Urinary bladder (tissue), 4 donors: ENCODE results near the gene PABPN1L. TPM values are rescaled to one million over a fixed set of nuclear protein-coding genes. Genes with fewer than 3 reads are reported as not detected.

Experiments used
- DNase-seq: peaks from one replicate; pipeline ENCODE4 v3.0.0-alpha.2; 2015; ENCODE audit errors: extremely low spot score
- H3K27ac ChIP-seq: one replicate; pipeline ENCODE4 v1.5.1; 2013; ENCODE audit warnings: low read depth, mild to moderate bottlenecking, moderate library complexity
- H3K36me3 ChIP-seq: one replicate; pipeline ENCODE4 v1.6.1; 2013; ENCODE audit warnings: mild to moderate bottlenecking, moderate library complexity; ENCODE audit not compliant: insufficient read depth
- H3K4me1 ChIP-seq: one replicate; pipeline ENCODE4 v1.6.1; 2013; ENCODE audit warnings: mild to moderate bottlenecking, moderate library complexity; ENCODE audit not compliant: insufficient read depth
- H3K4me3 ChIP-seq: one replicate; pipeline ENCODE4 v1.5.1; 2013; ENCODE audit warnings: low read depth, low read length
- WGBS: extraction: QIAGEN DNeasy Blood & Tissue Kit; methylation state at CpG from one replicate; pipeline ENCODE4 v1.1.7; 2013; 5-methylcytosine and 5-hydroxymethylcytosine counted together
- polyA plus RNA-seq: library from polyadenylated mRNA; stranded (reverse); fragments of 200-250 nt; gene quantifications from one replicate; pipeline ENCODE4 v1.2.3, GENCODE V29; 2013
- total RNA-seq: library from RNA; depleted of rRNA; stranded (reverse); fragments of >200 nt; gene quantifications from one replicate; pipeline ENCODE4 v1.2.3, GENCODE V29; 2014
- donor health status: healthy with polysubstance abuse.
- donor health status: healthy.

Gene PABPN1L
- total and polyA plus RNA-seq, 2 donors: not detected

DNA sequence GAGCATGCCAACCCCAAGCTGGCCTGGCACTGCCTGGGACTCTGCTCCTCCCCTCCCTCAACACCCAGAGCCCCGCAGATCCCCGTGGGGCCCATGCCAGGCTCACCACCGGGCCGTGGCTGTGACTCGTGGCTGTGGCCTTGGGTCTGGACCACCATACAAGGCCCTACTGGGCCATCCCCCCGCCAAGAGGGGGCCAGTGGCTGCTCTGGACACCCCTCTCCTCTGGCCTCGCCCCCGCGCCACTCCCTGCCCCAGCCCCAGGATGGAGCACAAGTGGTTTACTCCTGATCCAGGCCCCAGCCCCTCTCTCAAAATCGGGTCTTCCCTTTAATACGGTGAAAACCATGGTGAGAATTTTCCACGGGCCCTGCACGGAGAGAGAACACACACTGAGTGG is 3.0 kb downstream of the PABPN1L start:
- Histone ChIP-seq H3K4me3 (no peak overlapping the region), H3K27ac (no peak overlapping the region), H3K36me3 (peaks cover 4% of the 10 kb centered on the region), H3K4me1 (no peaks in the 10 kb centered on the region)
- 89% methylated on average over 13 of the region's 13 CpGs for WGBS
- no peak for DNase-seq

DNA sequence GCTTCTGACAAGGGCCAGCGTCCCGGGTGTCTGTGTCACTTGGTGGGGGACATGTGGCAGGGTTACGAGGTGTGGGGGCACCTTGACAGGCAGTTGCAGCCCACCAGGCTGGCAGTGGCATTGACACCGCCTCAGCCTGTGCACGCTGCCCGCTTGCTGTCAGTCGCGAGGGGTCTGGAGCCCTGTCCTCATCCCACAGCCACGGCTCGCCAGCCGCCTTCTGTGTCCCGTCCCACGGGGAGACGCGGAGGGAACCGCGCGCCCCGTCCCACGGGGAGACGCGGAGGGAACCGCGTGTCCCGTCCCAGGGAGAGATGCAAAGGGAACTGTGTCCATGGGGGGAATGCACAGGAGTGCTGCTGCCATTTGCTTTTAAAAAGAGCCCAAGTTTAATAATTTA is 3.5 kb downstream of the PABPN1L start:
- peaks cover 4% of the 10 kb centered on the region for H3K36me3 ChIP-seq
- WGBS: 93% methylated on average over 25 of the region's 25 CpGs
- H3K4me3 ChIP-seq: no peak overlapping the region
- no peaks in the 10 kb centered on the region for H3K4me1 ChIP-seq
- no peak for DNase-seq
- no peak overlapping the region for H3K27ac ChIP-seq

DNA sequence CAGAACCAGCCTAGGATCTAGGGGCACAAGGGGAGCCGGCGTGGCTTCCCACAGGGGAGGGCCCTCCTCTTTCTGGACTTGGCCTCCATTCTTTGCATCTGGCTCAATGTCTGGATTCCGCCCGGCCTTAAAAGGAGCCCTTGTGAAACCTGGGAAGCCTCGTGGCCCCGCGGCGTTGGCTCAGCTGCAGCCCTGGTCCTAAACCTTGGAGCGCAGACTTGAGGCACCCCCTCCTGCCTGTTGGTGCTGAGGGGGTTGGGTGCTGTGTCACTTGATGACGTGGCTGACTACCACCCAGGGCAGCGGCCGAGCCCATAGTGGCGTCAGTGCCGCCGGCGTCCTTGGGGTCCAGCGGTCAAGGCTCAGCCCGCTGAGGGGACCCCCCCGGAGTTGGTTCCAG is 5.1 kb downstream of the PABPN1L start:
- Histone ChIP-seq H3K4me3 (no peak overlapping the region), H3K4me1 (no peaks in the 10 kb centered on the region), H3K36me3 (peaks cover 4% of the 10 kb centered on the region), H3K27ac (no peak overlapping the region)
- WGBS: 91% methylated on average over 19 of the region's 19 CpGs
- DNase-seq: no peak

DNA sequence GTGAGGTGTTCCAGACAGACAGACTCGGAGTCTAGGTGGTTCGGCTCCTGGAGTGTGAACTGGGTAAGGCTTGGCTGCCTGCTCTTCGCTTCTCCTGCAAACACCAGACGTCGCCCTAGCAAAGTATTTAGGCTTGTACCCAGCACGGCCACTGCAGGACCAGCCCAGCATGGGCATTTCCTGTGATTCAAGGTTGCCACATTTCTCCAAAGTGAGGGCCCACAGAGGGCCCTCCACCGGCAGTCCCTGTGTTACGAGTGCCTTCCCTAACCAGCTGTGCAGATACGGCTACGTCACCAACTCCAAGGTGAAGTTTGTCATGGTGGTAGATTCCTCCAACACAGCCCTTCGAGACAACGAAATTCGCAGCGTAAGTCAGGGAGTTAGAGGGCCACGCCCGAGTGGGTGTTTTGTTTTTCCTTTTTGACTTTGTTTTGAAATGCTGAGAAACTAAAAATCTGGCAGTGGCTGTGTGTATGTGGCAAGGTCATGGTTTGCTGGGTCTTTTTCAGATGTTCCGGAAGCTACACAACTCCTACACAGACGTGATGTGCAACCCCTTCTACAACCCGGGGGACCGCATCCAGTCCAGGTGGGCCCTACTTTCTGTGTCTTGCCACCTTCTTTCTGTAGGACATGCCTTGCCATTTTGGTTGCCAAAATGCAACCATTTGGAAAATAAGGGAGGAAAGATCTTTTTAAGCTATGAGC is 6.9 kb downstream of the PABPN1L start:
- Histone ChIP-seq H3K27ac (no peak overlapping the region), H3K4me1 (peaks cover 4% of the 10 kb centered on the region), H3K36me3 (peaks cover 4% of the 10 kb centered on the region), H3K4me3 (no peak overlapping the region)
- WGBS: 91% methylated on average over 20 of the region's 20 CpGs
- no peak for DNase-seq

DNA sequence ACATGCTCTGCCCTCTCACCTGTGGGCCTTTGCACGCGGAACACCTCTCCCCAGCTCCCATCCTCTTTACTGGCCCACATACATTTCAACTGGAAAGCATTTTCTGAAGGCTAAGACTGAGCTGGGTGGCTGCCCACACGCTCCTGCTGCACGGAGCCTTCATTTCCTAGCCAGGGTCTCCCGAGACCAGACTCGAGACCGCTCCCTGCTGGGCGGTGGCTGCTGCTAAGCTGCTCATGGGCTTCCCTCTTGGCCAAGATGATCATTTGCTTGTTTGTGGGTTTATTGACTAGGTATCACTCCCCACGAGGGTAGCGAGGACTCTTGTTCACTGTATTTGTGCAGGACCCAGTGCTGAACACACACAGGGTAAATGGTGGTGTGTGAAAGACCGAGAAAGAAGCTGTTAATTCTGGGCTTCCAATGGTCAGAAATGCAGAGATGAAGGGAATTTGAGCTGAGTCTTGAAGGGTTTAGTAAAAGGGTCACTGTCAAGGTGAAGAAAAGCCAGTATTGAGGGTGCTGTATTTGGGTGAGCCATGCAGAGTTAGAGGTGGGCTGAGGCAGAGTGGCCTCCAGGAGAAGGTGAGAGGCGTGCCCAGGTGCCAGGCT is 8.6 kb downstream of the PABPN1L start:
- Histone ChIP-seq H3K4me3 (peak overlapping the region; percentile 88), H3K36me3 (peaks cover 4% of the 10 kb centered on the region), H3K4me1 (peaks cover 4% of the 10 kb centered on the region), H3K27ac (no peak overlapping the region)
- no peak for DNase-seq
- 17% methylated on average over 12 of the region's 12 CpGs for WGBS

DNA sequence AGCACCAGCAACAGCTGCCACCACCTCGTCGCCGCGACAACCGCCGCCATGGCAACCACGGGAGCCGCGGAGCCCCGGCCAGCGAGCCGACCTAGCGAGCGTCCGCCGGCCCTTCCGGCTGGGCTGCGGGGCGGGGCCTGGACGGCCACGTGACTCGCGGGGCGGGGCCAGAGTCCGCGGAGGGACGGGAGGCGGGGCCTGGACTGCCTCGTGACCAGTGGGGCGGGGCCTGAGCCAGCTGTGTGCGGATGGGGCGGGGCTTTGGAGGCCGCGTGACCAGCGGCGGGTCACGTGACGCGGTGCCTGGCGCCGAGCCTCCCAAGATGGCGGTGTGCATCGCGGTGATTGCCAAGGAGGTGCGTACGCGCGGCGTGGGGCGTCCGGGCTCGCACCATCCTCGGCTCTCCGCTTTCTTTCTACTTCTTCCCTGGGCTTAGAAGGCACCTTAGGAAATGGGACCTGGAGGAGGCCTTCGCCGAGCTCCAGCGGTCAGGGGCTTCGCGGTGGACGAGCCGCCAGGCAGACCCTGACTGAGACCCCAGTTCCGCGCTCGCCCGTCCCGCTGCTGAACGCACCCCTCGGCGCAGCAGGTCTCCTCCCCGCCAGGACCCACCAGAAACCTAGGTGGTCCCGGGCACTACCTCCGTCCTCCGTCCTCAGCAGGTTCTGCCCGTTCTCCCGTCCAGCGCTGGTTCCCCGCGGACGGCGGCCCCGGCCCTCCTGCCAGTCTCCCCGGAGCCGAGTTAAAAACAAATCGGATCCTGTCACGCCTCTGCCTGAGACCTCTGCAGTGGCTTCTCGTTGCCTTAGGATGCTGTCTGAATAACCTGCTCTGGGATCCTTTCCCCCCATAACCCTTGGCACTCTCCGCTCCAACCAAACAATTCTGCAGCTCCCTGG is 9.4 kb downstream of the PABPN1L start, which contains the start of the genes GALNS and TRAPPC2L:
GALNS (minus strand) TSS at position 120 of the 900 bp plus-strand sequence; CDS start at position 50, 70 bp downstream.
TRAPPC2L (plus strand) TSS at position 300 of the 900 bp plus-strand sequence; CDS start at position 324, 24 bp downstream.
- DNase-seq: peak; percentile 90
- WGBS: under 1% methylated on average over 87 of the region's 87 CpGs
- Histone ChIP-seq H3K36me3 (peaks cover 4% of the 10 kb centered on the region), H3K27ac (peak within 1 kb of the TSS; percentile 74), H3K4me1 (peaks cover 4% of the 10 kb centered on the region), H3K4me3 (peak within 1 kb of the TSS; percentile 88)

DNA sequence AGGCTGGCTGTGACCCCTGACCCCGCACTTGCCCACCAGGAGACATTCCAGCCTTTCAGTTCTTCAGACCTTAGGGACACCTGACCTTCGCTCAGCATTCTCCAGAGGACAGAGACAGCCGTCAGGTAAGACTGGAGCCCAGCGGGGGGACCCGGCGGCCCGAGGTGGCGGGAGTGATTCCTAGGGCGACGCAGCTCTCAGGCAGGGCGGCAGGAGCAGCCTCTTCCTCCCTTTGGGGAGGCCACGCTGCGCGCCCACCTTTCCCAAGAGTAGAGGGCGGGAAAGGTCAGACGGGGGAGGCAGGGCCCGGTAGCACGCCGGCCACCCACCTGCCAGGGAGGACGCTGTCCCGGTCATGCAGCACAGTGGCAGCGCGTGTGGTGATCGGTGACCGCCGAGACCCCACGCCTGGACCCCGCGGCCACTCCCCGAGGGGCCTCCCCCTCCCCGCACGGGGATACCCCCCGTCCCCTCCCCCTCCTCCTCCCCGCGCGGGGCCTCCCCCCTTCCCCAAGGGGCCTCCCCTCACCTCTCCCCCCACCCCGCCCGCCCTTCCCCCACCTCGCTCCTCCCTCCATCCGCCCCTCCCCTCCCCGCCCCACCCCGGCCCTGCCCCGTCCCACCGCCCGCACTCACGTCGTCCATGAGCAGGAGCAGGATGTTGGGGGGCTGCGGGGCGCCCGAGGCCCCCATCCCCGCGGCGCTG is 10.2 kb downstream of the PABPN1L start:
- H3K4me1 ChIP-seq: peaks cover 4% of the 10 kb centered on the region
- H3K36me3 ChIP-seq: peaks cover under 1% of the 10 kb centered on the region
- peak overlapping the region; percentile 68 for H3K4me3 ChIP-seq
- H3K27ac ChIP-seq: no peak overlapping the region
- DNase-seq: no peak
- WGBS: 8% methylated on average over 48 of the region's 53 CpGs

DNA sequence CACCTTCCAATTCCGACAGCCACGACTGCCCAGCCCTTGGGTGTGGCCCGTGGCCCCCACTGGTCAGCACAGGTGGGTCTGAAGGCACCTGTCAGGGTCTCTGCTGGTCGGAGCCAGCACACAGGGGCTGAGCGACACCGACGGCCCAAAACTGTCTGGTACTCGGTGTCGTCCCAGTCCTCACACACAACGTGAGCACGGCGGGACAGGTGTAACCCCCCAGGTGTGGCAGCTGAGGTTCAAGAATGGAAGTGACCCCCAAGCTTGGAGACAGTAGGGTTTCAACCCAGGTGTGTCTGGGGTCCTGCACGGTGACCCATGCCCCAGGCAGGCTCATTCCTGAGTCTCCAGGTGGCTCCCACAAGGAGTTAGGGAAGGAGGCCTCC is 10.7 kb downstream of the PABPN1L start:
- Histone ChIP-seq H3K4me3 (no peak overlapping the region), H3K27ac (no peak overlapping the region), H3K36me3 (no peaks in the 10 kb centered on the region), H3K4me1 (peaks cover 4% of the 10 kb centered on the region)
- 85% methylated on average over 13 of the region's 13 CpGs for WGBS
- no peak for DNase-seq

DNA sequence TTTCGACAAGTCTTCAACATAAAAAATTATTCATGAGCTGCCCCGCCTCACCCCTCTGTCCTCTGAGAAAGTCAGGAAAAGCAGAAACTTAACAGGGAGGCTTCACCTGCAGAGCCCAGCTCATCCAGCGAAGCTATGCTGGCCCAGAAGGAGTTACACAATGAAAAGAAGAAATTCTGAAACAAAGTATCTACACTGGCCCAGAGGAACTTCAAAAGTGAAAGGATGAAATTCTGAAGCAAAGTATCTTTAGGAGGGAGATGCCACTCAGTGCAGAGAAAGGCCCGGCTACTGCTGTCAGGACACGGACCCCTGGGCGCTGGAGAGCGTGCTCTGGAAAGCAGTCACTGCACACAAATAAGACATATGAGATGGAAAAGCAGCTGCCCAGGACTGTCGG is 11.3 kb downstream of the PABPN1L start:
- Histone ChIP-seq H3K4me3 (no peak overlapping the region), H3K36me3 (no peaks in the 10 kb centered on the region), H3K4me1 (peaks cover 4% of the 10 kb centered on the region), H3K27ac (no peak overlapping the region)
- 91% methylated on average over 8 of the region's 8 CpGs for WGBS
- no peak for DNase-seq

DNA sequence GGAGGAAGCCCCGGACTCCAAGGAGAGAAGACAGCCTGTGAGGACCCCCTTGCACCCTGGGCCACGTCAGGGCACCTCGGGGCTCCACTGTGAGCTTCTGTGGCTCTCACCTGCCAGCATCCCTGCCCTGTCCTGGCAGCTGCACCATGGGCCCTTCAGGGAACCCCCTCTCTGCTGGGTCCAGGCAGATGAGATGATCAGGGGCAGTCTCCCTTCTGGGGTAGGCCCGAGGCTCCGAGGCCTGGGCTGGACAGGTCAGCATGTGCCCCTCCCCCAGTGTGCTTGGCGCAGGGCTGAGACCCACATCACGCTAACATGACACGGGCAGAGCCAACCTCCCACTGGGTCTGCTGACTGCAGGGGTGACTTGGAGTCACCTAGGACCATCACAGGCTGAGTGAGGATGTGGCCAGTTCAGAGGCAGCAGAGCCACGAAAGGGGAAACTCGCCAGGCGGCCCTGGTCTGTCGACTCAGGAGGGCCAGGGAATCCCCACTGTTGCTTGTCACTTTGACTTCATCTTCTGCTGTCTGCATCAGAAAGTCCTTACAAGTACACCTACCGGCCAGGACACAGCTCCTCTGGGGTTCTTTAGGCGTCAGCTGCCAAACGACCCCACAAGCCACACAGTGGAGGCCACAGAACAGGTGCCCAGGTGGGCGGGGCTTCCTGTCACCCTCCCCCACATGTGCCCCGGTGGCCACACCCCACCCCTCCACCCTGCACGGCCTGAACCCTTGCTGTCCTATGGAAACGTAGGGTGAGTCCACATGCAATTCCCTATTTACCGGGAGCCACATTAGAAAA is 12.0 kb downstream of the PABPN1L start:
- no peaks in the 10 kb centered on the region for H3K36me3 ChIP-seq
- DNase-seq: no peak
- no peak overlapping the region for H3K27ac ChIP-seq
- WGBS: 71% methylated on average over 20 of the region's 20 CpGs
- no peak overlapping the region for H3K4me3 ChIP-seq
- H3K4me1 ChIP-seq: peaks cover 4% of the 10 kb centered on the region

DNA sequence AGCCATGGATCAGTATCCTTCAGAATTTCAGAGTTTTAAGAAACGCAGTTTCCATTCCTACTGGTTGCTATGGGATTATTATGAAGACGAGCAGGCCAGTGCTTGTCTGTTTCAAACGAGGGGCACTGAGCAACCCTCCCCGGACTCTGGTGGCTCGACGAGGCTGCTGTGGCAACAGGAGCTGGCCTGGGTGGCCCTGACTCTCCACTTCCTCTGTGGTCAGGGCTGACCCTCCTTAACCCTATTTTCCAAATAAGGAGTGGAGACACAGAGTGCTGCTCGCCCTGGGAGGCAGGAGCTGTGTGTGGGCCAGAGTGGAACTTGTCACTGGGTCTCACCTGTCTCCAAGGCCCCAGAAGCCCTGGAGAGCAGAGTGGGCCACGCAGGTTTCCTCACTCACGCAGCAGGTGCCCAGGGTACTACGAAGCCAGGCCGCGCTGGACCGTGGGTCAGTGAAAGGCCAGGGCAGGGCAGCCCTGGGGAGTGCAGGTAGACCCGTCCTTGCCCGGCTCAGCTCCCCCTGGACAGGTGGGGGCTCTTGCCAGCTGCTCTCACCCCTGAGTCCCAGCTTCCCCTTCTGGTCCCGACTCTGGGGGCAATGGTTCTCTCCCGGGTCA is 13.0 kb downstream of the PABPN1L start:
- no peak overlapping the region for H3K4me3 ChIP-seq
- DNase-seq: no peak
- 78% methylated on average over 17 of the region's 17 CpGs for WGBS
- H3K36me3 ChIP-seq: no peaks in the 10 kb centered on the region
- no peak overlapping the region for H3K27ac ChIP-seq
- H3K4me1 ChIP-seq: peaks cover 4% of the 10 kb centered on the region

DNA sequence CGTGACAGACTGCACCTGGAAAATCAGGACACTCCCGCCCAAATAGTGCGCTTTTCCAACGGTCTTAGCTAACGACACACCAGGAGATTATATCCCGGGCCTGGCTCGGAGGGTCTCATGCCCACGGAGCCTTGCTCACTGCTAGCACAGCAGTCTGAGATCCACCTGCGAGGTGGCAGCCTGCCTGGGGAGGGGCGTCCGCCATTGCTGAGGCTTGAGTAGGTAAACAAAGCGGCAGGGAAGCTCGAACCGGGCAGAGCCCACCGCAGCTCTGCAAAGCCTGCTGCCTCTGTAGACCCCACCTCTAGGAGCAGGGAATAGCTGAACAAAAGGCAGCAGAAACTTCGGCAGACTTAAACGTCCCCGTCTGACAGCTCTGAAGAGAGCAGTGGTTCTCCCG is 14.8 kb downstream of the PABPN1L start:
- WGBS: 91% methylated on average over 19 of the region's 19 CpGs
- Histone ChIP-seq H3K4me1 (peaks cover 4% of the 10 kb centered on the region), H3K4me3 (no peak overlapping the region), H3K36me3 (no peaks in the 10 kb centered on the region), H3K27ac (no peak overlapping the region)
- no peak for DNase-seq
